RWPE1 (cell line): Measurements from ENCODE around the gene UQCC2.

Source experiments
- CTCF ChIA-PET: fragments of 350-600 bp; sonication (Branson Sonifier 250); formaldehyde crosslinking; extraction: SDS; loops from one replicate; lab custom pipeline; 2021; lab: Yijun Ruan, JAX
- POLR2A ChIA-PET: fragments of 400-600 bp; formaldehyde crosslinking; extraction: SDS; loops from one replicate; lab custom pipeline; 2020; ENCODE audit warnings: antibody characterized with exemption; ENCODE audit not compliant: low non-redundant PET; lab: Yijun Ruan, JAX
- DNase-seq: peaks from one replicate; pipeline ENCODE4 v3.0.0; 2012; ENCODE audit warnings: low spot score
- H3K27ac ChIP-seq: fragments of 450-650 bp; 2 replicates; pipeline ENCODE4 v1.5.1; 2017
- CTCF ChIP-seq: fragments of 450-650 bp; conservative IDR thresholded peaks from 2 replicates; pipeline ENCODE4 v1.5.1; 2017; ENCODE audit warnings: low read depth, mild to moderate bottlenecking

The UQCC2 gene

GRCh38 chr6:33719326-33719987 lies 8.0 kb upstream of the UQCC2 start:
- ChIA-PET CTCF (no interaction called here), POLR2A (no interaction called here)
- no peak overlapping the region for H3K27ac ChIP-seq
- DNase-seq, result no peak
- no peak for TF ChIP-seq CTCF

GRCh38 chr6:33718713-33719112 lies 7.2 kb upstream of the UQCC2 start:
- ChIA-PET CTCF (no interaction called here), POLR2A (no interaction called here)
- DNase-seq, result no peak
- no peak for TF ChIP-seq CTCF
- no peak overlapping the region; the same call in 1 of the 2 replicates for H3K27ac ChIP-seq

- TF ChIP-seq CTCF, result no peak
- peak overlapping the region; percentile 37 for H3K27ac ChIP-seq
- POLR2A ChIA-PET, result no interaction called here
- no peak for DNase-seq
- CTCF ChIA-PET, result no interaction called here
Observed at GRCh38 chr6:33717934-33718455, 6.5 kb upstream of the UQCC2 start.

GRCh38 chr6:33716890-33717632 lies 5.6 kb upstream of the UQCC2 start:
- DNase-seq, result peak; percentile 66
- no peak for TF ChIP-seq CTCF
- CTCF ChIA-PET, result interaction anchor here (0.7 to 1.1 kb wide), 4 partner anchors 17 to 45 kb away, joined by 3 to 5 read pairs (median 3); no protein-coding TSS in a partner anchor
- POLR2A ChIA-PET, result no interaction called here
- 0 out of 2 replicates have a peak overlapping the region, but pooled peaks have one; percentile 37 for H3K27ac ChIP-seq

- H3K27ac ChIP-seq, result peak overlapping the region; percentile 44
- ChIA-PET POLR2A (no interaction called here), CTCF (interaction anchor here (0.7 to 1.1 kb wide), 4 partner anchors 16 to 46 kb away, joined by 3 to 5 read pairs (median 3); no protein-coding TSS in a partner anchor)
- DNase-seq, result peak; percentile 67
- no peak for TF ChIP-seq CTCF
Observed at GRCh38 chr6:33716379-33716778, 4.9 kb upstream of the UQCC2 start.

- POLR2A ChIA-PET, result no interaction called here
- DNase-seq, result no peak
- CTCF ChIA-PET, result interaction anchor here (0.7 to 1.4 kb wide), 3 partner anchors 29 to 47 kb away, joined by 4 to 12 read pairs (median 4); no protein-coding TSS in a partner anchor
- H3K27ac ChIP-seq, result no peak overlapping the region
- TF ChIP-seq CTCF, result no peak
Observed at GRCh38 chr6:33714385-33715040, 3.0 kb upstream of the UQCC2 start.
